Keratinocyte (primary cell): ENCODE measurements around the gene HPCAL1. TPM values are rescaled to one million over a fixed set of nuclear protein-coding genes. Genes with fewer than 3 reads are reported as not detected.
"Not testable (repeated sequence)": the region's sequence is repeated elsewhere in the genome, so short reads cannot be mapped to it uniquely, and the experiment has no call there.

Experiments used
- DNase-seq: peaks from one replicate; pipeline ENCODE4 v3.0.0-alpha.2; 2011; ENCODE audit warnings: low read depth, missing footprints, low spot score
- FAIRE-seq: peaks from 2 replicates; lab custom pipeline; 2011; peaks lifted over from hg19 to GRCh38; lab: Jason Lieb, UNC
- H2AFZ ChIP-seq: 2 replicates; pipeline ENCODE4 v1.6.0; 2012; ENCODE audit warnings: low read length, control low read depth, inconsistent platforms; ENCODE audit not compliant: control insufficient read depth
- H3K27ac ChIP-seq: 2 replicates; pipeline ENCODE4 v1.5.1; 2011; ENCODE audit warnings: low read length; ENCODE audit not compliant: control insufficient read depth, insufficient read depth
- H3K27me3 ChIP-seq: 3 replicates; pipeline ENCODE4 v1.6.0; 2011; ENCODE audit warnings: low read length; ENCODE audit not compliant: control insufficient read depth, insufficient read depth; ENCODE audit errors: extremely low read depth
- H3K36me3 ChIP-seq, 2 experiments: 2 replicates in 1 of 2; 3 replicates in 1 of 2; pipeline ENCODE4 v1.5.1; 2011; ENCODE audit warnings: low read length in 2 of 2, mild to moderate bottlenecking in 1 of 2; ENCODE audit not compliant: control insufficient read depth in 2 of 2, insufficient read depth in 2 of 2; ENCODE audit errors: extremely low read depth in 1 of 2
- H3K4me1 ChIP-seq: 3 replicates; pipeline ENCODE4 v1.5.1; 2011; ENCODE audit warnings: low read length; ENCODE audit not compliant: control insufficient read depth, insufficient read depth; ENCODE audit errors: extremely low read depth
- H3K4me2 ChIP-seq: 3 replicates; pipeline ENCODE4 v1.6.0; 2011; ENCODE audit warnings: low read depth, low read length; ENCODE audit not compliant: control insufficient read depth, insufficient read depth; ENCODE audit errors: extremely low read depth
- H3K4me3 ChIP-seq, 3 experiments: fragments of 200-600 bp in 1 of 3; sonication (generic) in 1 of 3; 2 replicates in 2 of 3; 3 replicates in 1 of 3; pipeline ENCODE4 v1.5.1; 2011 to 2016; ENCODE audit warnings: low read length in 3 of 3, mild to moderate bottlenecking in 3 of 3, control low read depth in 2 of 3, inconsistent platforms in 1 of 3, low read depth in 1 of 3, mixed read lengths in 1 of 3, mixed run types in 1 of 3, moderate library complexity in 1 of 3; ENCODE audit not compliant: control insufficient read depth in 2 of 3, insufficient read depth in 2 of 3; ENCODE audit errors: extremely low read depth in 1 of 3
- H3K79me2 ChIP-seq: 2 replicates; pipeline ENCODE4 v1.6.0; 2012; ENCODE audit warnings: low read length; ENCODE audit not compliant: control insufficient read depth, insufficient read depth
- H3K9ac ChIP-seq: 3 replicates; pipeline ENCODE4 v1.6.0; 2011; ENCODE audit warnings: low read length; ENCODE audit not compliant: control insufficient read depth, insufficient read depth; ENCODE audit errors: extremely low read depth
- H3K9me1 ChIP-seq: 3 replicates; pipeline ENCODE4 v1.6.0; 2011; ENCODE audit warnings: low read length; ENCODE audit not compliant: control insufficient read depth, insufficient read depth; ENCODE audit errors: extremely low read depth
- H3K9me3 ChIP-seq: 2 replicates; pipeline ENCODE4 v1.5.1; 2012; ENCODE audit warnings: low read depth, low read length; ENCODE audit not compliant: control insufficient read depth
- H4K20me1 ChIP-seq: 3 replicates; pipeline ENCODE4 v1.6.0; 2011; ENCODE audit warnings: low read length; ENCODE audit not compliant: control insufficient read depth, insufficient read depth; ENCODE audit errors: extremely low read depth
- CTCF ChIP-seq, 3 experiments: IDR thresholded peaks in 1 of 3; conservative IDR thresholded peaks in 1 of 3; optimal IDR thresholded peaks in 1 of 3; 2 replicates in 2 of 3; 3 replicates in 1 of 3; pipeline versions ENCODE3 to v1.5.1; 2011; ENCODE audit warnings: low read length in 3 of 3, mild to moderate bottlenecking in 3 of 3, moderate library complexity in 2 of 3, control low read depth in 1 of 3, inconsistent platforms in 1 of 3; ENCODE audit not compliant: insufficient read depth in 2 of 3; ENCODE audit errors: extremely low read depth in 1 of 3
- EZH2 ChIP-seq: IDR thresholded peaks from one replicate; pipeline ENCODE4 v1.6.1; 2012; ENCODE audit warnings: inconsistent platforms, mild to moderate bottlenecking, low read length, moderate library complexity
- dilution Hi-C: fragments of 300-500 bp; cut with MboI; formaldehyde crosslinking; loops from one replicate; pipeline ENCODE4 v1.7.0; 2020; ENCODE audit warnings: low sequenced_read_pairs; ENCODE audit not compliant: extremely low pct_ligation_motif_present
- polyA plus RNA-seq, 5 experiments: library from polyadenylated mRNA; depleted of rRNA in 3 of 5; stranded (reverse) in 3 of 5; stranded (forward) in 1 of 5; unstranded in 1 of 5; fragments of >200 nt; gene quantifications; 1 replicate in 1 of 5; 2 replicates in 3 of 5; 3 replicates in 1 of 5; pipeline versions ENCODE4 v1.2.1 to v1.2.3, GENCODE V29; 2011 to 2012; ENCODE audit warnings: missing spikeins in 2 of 5, low read depth in 1 of 5, low replicate concordance in 1 of 5

HPCAL1 gene
- polyA plus RNA-seq, 1 donor (not counting 4 experiments of a cell fraction or from before 2014, with no cell fraction given) = 18.0 TPM

GRCh38 chr2:10294077-10294476 lies 8.6 kb upstream of the HPCAL1 start:
- Histone ChIP-seq H3K4me1 (peaks cover 27% of the 10 kb centered on the region), H3K4me2 (no peak overlapping the region), H3K9me3 (no peaks in the 10 kb centered on the region), H3K79me2 (no peaks in the 10 kb centered on the region), H3K9ac (no peak overlapping the region), H3K36me3 (no peaks in the 10 kb centered on the region), H4K20me1 (no peaks in the 10 kb centered on the region), H3K4me3 (no peak overlapping the region), H3K9me1 (no peaks in the 10 kb centered on the region), H3K27me3 (no peaks in the 10 kb centered on the region), H2AFZ (no peak overlapping the region), H3K27ac (no peak overlapping the region)
- DNase-seq (no peak), FAIRE-seq (no peak)
- dilution Hi-C loops = no loop called here
- TF ChIP-seq CTCF (optimal IDR thresholded peaks at IDR 0.05 in 1 of 3, IDR thresholded peaks at IDR 0.05 in 1 of 3, conservative IDR thresholded peaks at IDR 0.05 in 1 of 3; ENCODE audit: extremely low read depth in 1 of 3, insufficient read depth in 2 of 3, low read length in 3 of 3) (no peak), EZH2 (no peak)

- H3K27ac ChIP-seq, H3K36me3 ChIP-seq, DNase-seq, H3K9me3 ChIP-seq, H3K9me1 ChIP-seq, H3K79me2 ChIP-seq, H4K20me1 ChIP-seq, H3K4me3 ChIP-seq, H3K4me2 ChIP-seq, FAIRE-seq, H2AFZ ChIP-seq, H3K27me3 ChIP-seq, dilution Hi-C loops, H3K9ac ChIP-seq: not testable (repeated sequence)
- H3K4me1 ChIP-seq = peaks cover 12% of the 10 kb centered on the region
These were observed 7.1 kb upstream of the HPCAL1 start for GRCh38 chr2:10295649-10296048.

GRCh38 chr2:10296142-10296541 lies 6.6 kb upstream of the HPCAL1 start:
- Histone ChIP-seq H4K20me1 (no peaks in the 10 kb centered on the region), H3K79me2 (no peaks in the 10 kb centered on the region), H3K27ac (no peak overlapping the region), H3K4me1 (peaks cover 12% of the 10 kb centered on the region), H3K36me3 (no peaks in the 10 kb centered on the region), H3K9me1 (no peaks in the 10 kb centered on the region), H3K4me2 (no peak overlapping the region), H3K9me3 (no peaks in the 10 kb centered on the region), H2AFZ (no peak overlapping the region), H3K4me3 (no peak overlapping the region), H3K9ac (no peak overlapping the region), H3K27me3 (no peaks in the 10 kb centered on the region)
- DNase-seq (no peak), FAIRE-seq (no peak)
- TF ChIP-seq EZH2 (no peak), CTCF (optimal IDR thresholded peaks at IDR 0.05 in 1 of 3, IDR thresholded peaks at IDR 0.05 in 1 of 3, conservative IDR thresholded peaks at IDR 0.05 in 1 of 3; ENCODE audit: extremely low read depth in 1 of 3, insufficient read depth in 2 of 3, low read length in 3 of 3) (no peak)
- dilution Hi-C loops = no loop called here
